Pancreas (tissue), 10 donors: ENCODE results near the gene STEEP1. TPM values are rescaled to one million over a fixed set of nuclear protein-coding genes. Genes with fewer than 3 reads are reported as not detected.
"Not testable (repeated sequence)": the region's sequence is repeated elsewhere in the genome, so short reads cannot be mapped to it uniquely, and the experiment has no call there.

Experiments
- ATAC-seq, 4 donors: fragments of 200-7000 bp; cut with Tn5 transposase; one replicate each; pipeline versions ENCODE4 v1.8.0 to v1.9.1; 2020; ENCODE audit warnings: mild to moderate bottlenecking in 4 of 4, moderate library complexity in 4 of 4
- DNase-seq, 6 donors: peaks; one replicate each; pipeline ENCODE4 v3.0.0-alpha.2; 2020
- FAIRE-seq: peaks from 2 replicates; lab custom pipeline; 2012; peaks lifted over from hg19 to GRCh38; lab: Jason Lieb, UNC
- H3K27ac ChIP-seq, 4 donors: fragments of 200-600 bp; sonication (generic); 1 replicate in 3 of 4; 2 replicates in 1 of 4; pipeline versions ENCODE4 v1.5.0 to v1.8.0; 2020
- H3K27me3 ChIP-seq, 4 donors: fragments of 200-600 bp; one replicate each; pipeline ENCODE4 v1.8.0; 2021
- H3K36me3 ChIP-seq, 3 donors: fragments of 200-600 bp; sonication (generic) in 1 of 3; one replicate each; pipeline versions ENCODE4 v1.5.0 to v1.8.0; 2020 to 2021
- H3K4me1 ChIP-seq, 3 donors: fragments of 200-600 bp; one replicate each; pipeline ENCODE4 v1.8.0; 2021
- H3K4me3 ChIP-seq, 4 donors: fragments of 200-600 bp; sonication (generic) in 2 of 4; one replicate each; pipeline versions ENCODE4 v1.5.0 to v1.8.0; 2020 to 2021
- H3K9me3 ChIP-seq, 4 donors: fragments of 200-600 bp; one replicate each; pipeline ENCODE4 v1.8.0; 2021
- WGBS, 2 donors: extraction: QIAGEN DNeasy Blood & Tissue Kit; methylation state at CpG; one replicate each; pipeline ENCODE4 v1.1.7; 2013; 5-methylcytosine and 5-hydroxymethylcytosine counted together
- intact Hi-C, 3 donors: fragments of 100-400 bp; cut with DNase I; formaldehyde crosslinking; loops; one replicate each; pipeline versions ENCODE4 v1.11.1 to v1.14.2; 2022
- polyA plus RNA-seq, 2 donors: library from polyadenylated mRNA; stranded (reverse); fragments of 200-250 nt; gene quantifications; one replicate each; pipeline ENCODE4 v1.2.3, GENCODE V29; 2013
- total RNA-seq, 6 donors: library from RNA; stranded (reverse); fragmentation: NEBNext Ultra II Directional in 4 of 6; extraction: Animal tissue kit (Norgen Biotek cat#: 25700) in 4 of 6; gene quantifications; one replicate each; pipeline versions ENCODE4 v1.2.1 to v1.2.4, GENCODE V29; 2021 to 2023
- TF ChIP-seq, protein P1 (sequence below), 4 donors: fragments of 200-600 bp; sonication (generic) in 3 of 4; IDR thresholded peaks; one replicate each; pipeline versions ENCODE4 v1.5.0 to v1.8.0; 2021; ENCODE audit warnings: antibody characterized with exemption in 4 of 4
- donor health status: healthy with polysubstance abuse.
- donor health status: DM: no; HTN: no; CAD: no; lungs with moderate emphysema.
- donor health status: DM: no; HTN: no; CAD: no.
- donor health status: control.
- donor health status: control.
- donor health status: Bipolar disorder and iron deficiency.
- donor health status: DM: yes; HTN: yes; CAD: no.
- donor health status: DM: no; HTN: no; CAD: no.
- donor health status: DM: no; HTN: no; CAD: no.
- donor health status: DM: yes; HTN: yes; CAD: no.

Gene STEEP1
- total and polyA plus RNA-seq, 8 donors: 5.2 to 15.0 (median 7.7) TPM

DNA sequence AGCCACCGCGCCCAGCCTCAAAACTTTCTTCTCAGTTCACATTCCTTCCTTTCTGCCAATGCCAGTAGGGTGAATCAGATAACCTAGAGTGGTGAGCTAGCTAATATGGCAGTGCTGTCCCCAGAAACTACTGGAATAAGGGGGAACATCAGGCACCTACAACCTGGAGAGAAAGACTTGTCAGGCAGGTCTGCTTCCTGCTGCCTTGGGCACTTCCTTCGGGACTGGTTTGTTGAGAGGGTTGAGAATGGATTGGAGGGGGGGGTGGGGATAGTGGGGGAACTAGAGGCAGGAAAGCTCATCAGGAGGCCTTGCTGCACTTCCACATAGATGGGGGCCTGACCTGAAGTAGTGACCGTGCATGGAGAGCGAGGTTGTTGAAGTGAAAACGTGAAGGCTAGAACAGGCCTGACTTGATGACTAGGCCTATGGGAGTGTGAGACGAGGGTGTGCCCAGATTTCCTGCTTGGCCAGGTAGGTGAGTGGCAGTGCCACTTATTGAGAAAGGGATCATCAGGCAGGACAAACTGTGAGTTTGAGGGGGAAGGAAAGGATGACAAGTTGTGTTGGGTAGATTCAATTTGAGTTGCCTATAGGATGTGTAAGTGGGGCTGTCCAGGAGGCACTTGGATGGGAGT is 63.6 kb downstream of the STEEP1 start:
- peak overlapping the region in 2 of 4 donors; percentile 64 to 76 for H3K27ac ChIP-seq
- FAIRE-seq: no peak
- no peaks in the 10 kb centered on the region for H3K36me3 ChIP-seq
- no peaks in the 10 kb centered on the region for H3K9me3 ChIP-seq
- intact Hi-C loops: no loop called here
- TF ChIP-seq, protein P1, sequence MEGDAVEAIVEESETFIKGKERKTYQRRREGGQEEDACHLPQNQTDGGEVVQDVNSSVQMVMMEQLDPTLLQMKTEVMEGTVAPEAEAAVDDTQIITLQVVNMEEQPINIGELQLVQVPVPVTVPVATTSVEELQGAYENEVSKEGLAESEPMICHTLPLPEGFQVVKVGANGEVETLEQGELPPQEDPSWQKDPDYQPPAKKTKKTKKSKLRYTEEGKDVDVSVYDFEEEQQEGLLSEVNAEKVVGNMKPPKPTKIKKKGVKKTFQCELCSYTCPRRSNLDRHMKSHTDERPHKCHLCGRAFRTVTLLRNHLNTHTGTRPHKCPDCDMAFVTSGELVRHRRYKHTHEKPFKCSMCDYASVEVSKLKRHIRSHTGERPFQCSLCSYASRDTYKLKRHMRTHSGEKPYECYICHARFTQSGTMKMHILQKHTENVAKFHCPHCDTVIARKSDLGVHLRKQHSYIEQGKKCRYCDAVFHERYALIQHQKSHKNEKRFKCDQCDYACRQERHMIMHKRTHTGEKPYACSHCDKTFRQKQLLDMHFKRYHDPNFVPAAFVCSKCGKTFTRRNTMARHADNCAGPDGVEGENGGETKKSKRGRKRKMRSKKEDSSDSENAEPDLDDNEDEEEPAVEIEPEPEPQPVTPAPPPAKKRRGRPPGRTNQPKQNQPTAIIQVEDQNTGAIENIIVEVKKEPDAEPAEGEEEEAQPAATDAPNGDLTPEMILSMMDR (IDR thresholded peaks at IDR 0.05): no peak
- no peak overlapping the region for H3K4me3 ChIP-seq
- peaks cover 0 to 6% (median 3%) of the 10 kb centered on the region in 3 donors for H3K4me1 ChIP-seq
- WGBS, 2 donors: 81 to 85% methylated on average over 7 of the region's 7 CpGs
- DNase-seq: no peak
- H3K27me3 ChIP-seq: no peaks in the 10 kb centered on the region
- ATAC-seq: no peak

DNA sequence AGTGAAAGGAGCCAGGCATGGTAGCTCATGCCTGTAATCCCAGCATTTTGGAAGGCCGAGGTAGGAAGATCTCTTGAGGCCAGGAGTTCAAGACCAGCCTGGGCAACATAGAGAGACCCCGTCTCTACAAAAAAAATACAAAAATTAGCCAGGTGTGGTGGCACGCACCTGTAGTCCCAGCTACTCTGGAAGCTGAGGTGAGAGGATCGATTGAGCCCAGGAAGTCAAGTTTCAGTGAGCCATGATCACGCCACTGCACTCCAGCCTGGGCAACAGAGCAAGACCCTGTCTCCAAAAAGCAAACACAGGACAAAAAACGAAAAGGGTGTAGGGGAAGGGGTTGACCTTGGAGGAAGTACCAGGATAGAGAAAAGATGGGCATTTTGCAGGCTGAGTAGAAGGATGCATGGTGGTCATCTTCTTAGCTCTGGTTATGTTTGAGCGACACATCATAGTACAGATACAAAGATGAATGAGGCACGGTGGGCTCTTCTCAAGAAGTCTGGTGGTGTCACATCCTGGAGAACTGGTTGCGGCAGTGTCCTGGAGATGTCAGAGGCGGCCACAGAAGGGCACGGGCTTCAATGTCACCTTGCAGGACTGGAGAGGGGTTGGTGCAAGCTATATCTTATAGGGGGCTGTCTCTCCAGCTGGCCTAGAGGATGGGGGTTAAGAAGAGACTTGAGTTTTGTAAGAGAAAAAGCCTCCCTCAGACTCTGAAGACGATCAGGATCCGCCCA is 65.0 kb downstream of the STEEP1 start:
- intact Hi-C loops: no loop called here
- no peaks in the 10 kb centered on the region for H3K36me3 ChIP-seq
- no peak overlapping the region for H3K4me3 ChIP-seq
- TF ChIP-seq, protein P1 (IDR thresholded peaks at IDR 0.05): no peak
- no peak overlapping the region for H3K27ac ChIP-seq
- ATAC-seq (no peak), FAIRE-seq (no peak), DNase-seq (no peak)
- no peaks in the 10 kb centered on the region for H3K27me3 ChIP-seq
- peaks cover 0 to 6% (median 3%) of the 10 kb centered on the region in 3 donors for H3K4me1 ChIP-seq
- WGBS, 2 donors: 65 to 79% methylated on average over 13 of the region's 13 CpGs
- no peaks in the 10 kb centered on the region for H3K9me3 ChIP-seq

DNA sequence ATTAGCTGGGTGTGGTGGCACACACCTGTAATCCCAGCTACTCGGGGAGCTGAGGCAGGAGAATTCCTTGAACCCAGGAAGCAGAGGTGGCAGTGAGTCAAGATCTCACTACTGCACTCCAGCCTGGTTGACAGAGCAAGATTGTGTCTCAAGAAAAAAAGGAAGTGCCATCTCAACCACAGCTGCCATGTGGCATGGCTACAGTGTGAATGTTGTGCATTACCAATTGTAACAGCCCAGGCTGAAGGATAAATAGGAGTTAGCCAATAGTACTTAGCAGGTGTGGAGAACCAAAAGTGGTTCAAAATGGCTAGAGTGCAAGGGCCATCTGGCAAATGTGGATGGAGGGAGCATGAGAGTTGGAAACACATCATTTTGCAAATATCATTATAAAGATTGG is 68.0 kb downstream of the STEEP1 start:
- ATAC-seq: no peak
- Histone ChIP-seq H3K27me3 (no peaks in the 10 kb centered on the region), H3K36me3 (no peaks in the 10 kb centered on the region), H3K27ac (no peak overlapping the region), H3K9me3 (no peaks in the 10 kb centered on the region), H3K4me1 (peaks cover 0 to under 1% (median 0%) of the 10 kb centered on the region in 3 donors), H3K4me3 (no peak overlapping the region)
- 56 to 57% methylated on average over 1 of the region's 1 CpG for WGBS, 2 donors
- TF ChIP-seq, protein P1 (IDR thresholded peaks at IDR 0.05): no peak
- DNase-seq: no peak
- intact Hi-C loops: no loop called here
- FAIRE-seq: no peak

DNA sequence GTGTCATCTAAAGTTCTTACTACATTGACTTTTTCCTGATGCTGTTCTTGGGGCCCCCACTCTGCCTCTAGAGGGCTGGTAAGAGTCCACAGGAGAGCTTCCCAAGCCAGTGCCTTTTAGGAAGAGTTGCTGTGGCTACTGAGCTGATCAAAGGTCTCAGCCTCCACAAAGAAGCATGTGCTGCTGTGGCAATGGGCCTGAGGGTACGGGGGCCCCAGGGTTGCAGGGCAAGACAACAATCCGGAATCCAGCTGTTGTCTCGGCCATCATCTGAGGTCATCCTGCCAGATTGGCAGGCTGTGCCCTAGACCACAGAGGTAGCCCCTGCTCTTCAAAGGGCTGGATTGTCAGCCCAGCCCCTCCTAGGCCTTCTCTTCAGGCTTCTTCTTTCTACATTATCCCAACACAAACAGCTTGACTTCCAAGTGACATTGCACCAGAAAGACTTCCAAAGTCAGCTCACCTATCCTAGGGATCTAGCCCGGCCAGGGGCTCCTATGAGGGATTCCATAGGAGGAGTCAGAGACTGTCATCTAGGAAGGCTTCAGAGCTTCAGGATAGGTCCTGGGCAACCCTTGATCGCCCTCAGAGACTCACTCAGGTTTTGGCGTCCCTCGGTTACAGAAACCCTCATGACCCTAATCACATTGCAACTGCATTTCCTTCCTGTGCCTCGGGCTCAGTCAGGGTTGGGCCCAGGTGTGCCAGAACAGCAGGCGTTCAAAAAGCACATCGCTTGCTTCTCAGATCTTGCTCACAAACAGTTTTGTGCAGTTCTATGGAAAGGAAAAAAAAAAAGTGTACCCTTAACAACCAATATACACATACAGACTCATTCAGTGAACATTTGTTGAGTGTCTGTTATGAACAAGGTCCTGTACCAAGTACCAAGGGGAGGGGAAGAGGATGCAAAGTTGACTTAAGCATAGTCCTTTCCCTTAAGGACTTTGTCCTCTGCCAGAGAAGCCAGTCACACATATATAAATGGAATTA is 69.2 kb downstream of the STEEP1 start:
- H3K27me3 ChIP-seq: no peaks in the 10 kb centered on the region
- no peaks in the 10 kb centered on the region for H3K9me3 ChIP-seq
- ATAC-seq (no peak), FAIRE-seq (no peak), DNase-seq (no peak)
- 73 to 83% methylated on average over 10 of the region's 10 CpGs for WGBS, 2 donors
- no peak overlapping the region for H3K4me3 ChIP-seq
- H3K27ac ChIP-seq: no peak overlapping the region
- intact Hi-C loops: no loop called here
- no peaks in the 10 kb centered on the region for H3K4me1 ChIP-seq
- TF ChIP-seq, protein P1 (IDR thresholded peaks at IDR 0.05): no peak
- no peaks in the 10 kb centered on the region for H3K36me3 ChIP-seq

DNA sequence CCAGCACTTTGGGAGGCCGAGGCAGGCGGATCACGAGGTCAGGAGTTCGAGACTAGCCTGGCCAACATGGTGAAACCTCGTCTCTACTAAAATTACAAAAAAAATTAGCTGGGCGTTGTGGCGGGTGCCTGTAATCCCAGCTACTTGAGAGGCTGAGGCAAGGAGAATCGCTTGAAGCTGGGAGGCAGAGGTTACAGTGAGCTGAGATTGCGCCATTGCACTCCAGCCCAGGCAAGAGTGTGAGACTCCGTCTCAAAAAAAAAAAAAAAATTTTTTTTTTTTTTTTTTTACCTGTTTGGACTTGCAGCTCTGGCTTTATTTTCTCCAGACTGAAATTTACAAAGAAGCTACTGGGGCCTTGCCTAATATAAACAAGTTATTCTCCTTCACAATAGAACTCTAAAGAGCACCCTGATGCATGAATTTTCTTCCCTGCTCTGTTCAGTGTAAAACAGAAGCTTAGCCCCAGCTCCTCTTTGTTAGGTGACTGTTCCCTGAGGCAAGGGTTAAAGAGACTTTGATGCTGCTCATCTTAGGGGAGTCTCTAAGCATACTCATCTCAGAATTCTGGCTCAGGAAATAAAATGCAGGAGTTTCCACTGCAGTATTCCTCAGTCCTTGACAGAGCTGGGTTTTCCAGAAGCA is 71.2 kb downstream of the STEEP1 start:
- H3K9me3 ChIP-seq, H3K27me3 ChIP-seq, H3K4me3 ChIP-seq, H3K27ac ChIP-seq, FAIRE-seq, H3K36me3 ChIP-seq, DNase-seq, intact Hi-C loops, H3K4me1 ChIP-seq, ATAC-seq: not testable (repeated sequence)
- 71 to 78% methylated on average over 10 of the region's 10 CpGs for WGBS, 2 donors
